Sigmoid colon (tissue), 7 donors: Measurements from ENCODE around the gene ARRDC2. TPM values are rescaled to one million over a fixed set of nuclear protein-coding genes. Genes with fewer than 3 reads are reported as not detected.
"Not testable (repeated sequence)": the region's sequence is repeated elsewhere in the genome, so short reads cannot be mapped to it uniquely, and the experiment has no call there.

ENCODE experiments used
- DNase-seq: peaks from one replicate; pipeline ENCODE4 v3.0.0-alpha.2; 2019
- H3K27ac ChIP-seq, 4 donors: fragments of 200-600 bp; sonication (generic); one replicate each; pipeline ENCODE4 v1.5.1; 2016 to 2019; ENCODE audit warnings: mild to moderate bottlenecking in 1 of 4
- H3K27me3 ChIP-seq, 3 donors: fragments of 200-600 bp; sonication (generic); one replicate each; pipeline ENCODE4 v1.5.1; 2019; ENCODE audit warnings: mild to moderate bottlenecking in 1 of 3
- H3K36me3 ChIP-seq, 4 donors: fragments of 200-600 bp; sonication (generic); one replicate each; pipeline ENCODE4 v1.5.1; 2016 to 2019
- H3K4me1 ChIP-seq, 4 donors: fragments of 200-600 bp; sonication (generic); one replicate each; pipeline ENCODE4 v1.5.1; 2017 to 2019
- H3K4me3 ChIP-seq, 4 donors: fragments of 200-600 bp; sonication (generic); one replicate each; pipeline ENCODE4 v1.5.1; 2017 to 2019; ENCODE audit warnings: mild to moderate bottlenecking in 2 of 4, moderate library complexity in 1 of 4
- H3K9me3 ChIP-seq, 4 donors: fragments of 200-600 bp in 3 of 4; sonication (generic) in 3 of 4; one replicate each; pipeline versions ENCODE4 v1.5.1 to v1.6.1; 2013 to 2019
- CTCF ChIP-seq, 4 experiments: fragments of 450-650 bp in 3 of 4; fragments of 200-600 bp in 1 of 4; IDR thresholded peaks; one replicate each; pipeline ENCODE4 v1.5.1; 2016 to 2019; ENCODE audit warnings: antibody characterized with exemption in 4 of 4, mild to moderate bottlenecking in 3 of 4, moderate library complexity in 2 of 4
- EP300 ChIP-seq, 4 donors: sonication (generic); formaldehyde crosslinking; IDR thresholded peaks; one replicate each; pipeline ENCODE4 v1.6.1; 2017; ENCODE audit warnings: antibody characterized with exemption in 4 of 4
- POLR2A ChIP-seq, 2 donors: fragments of 450-650 bp; IDR thresholded peaks; one replicate each; pipeline ENCODE4 v1.6.1; 2016; ENCODE audit warnings: antibody characterized with exemption in 2 of 2, mild to moderate bottlenecking in 2 of 2, moderate library complexity in 2 of 2
- POLR2AphosphoS5 ChIP-seq, 4 donors: sonication (generic); formaldehyde crosslinking; IDR thresholded peaks; one replicate each; pipeline ENCODE4 v1.6.1; 2017; ENCODE audit warnings: antibody characterized with exemption in 4 of 4
- WGBS, 2 donors: extraction: QIAGEN DNeasy Blood & Tissue Kit; methylation state at CpG; one replicate each; pipeline ENCODE4 v1.1.7; 2013; 5-methylcytosine and 5-hydroxymethylcytosine counted together
- intact Hi-C: fragments of 100-400 bp; cut with DNase I; formaldehyde crosslinking; loops from one replicate; pipeline ENCODE4 v1.15.1; 2023
- polyA plus RNA-seq, 3 donors: library from polyadenylated mRNA; stranded (reverse); fragments of 200-250 nt; gene quantifications; one replicate each; pipeline ENCODE4 v1.2.3, GENCODE V29; 2013
- total RNA-seq, 4 donors: library from RNA; depleted of rRNA; stranded (reverse); fragments of >200 nt; gene quantifications; one replicate each; pipeline ENCODE4 v1.1.0, GENCODE V29; 2016
- donor health status: healthy with polysubstance abuse.
- donor health status: Bipolar disorder and iron deficiency.
- donor health status: healthy.

Gene ARRDC2
- total and polyA plus RNA-seq, 7 donors, result 22.2 to 54.2 (median 36.6) TPM

- Histone ChIP-seq H3K4me1 (peaks cover 0 to 21% (median 19%) of the 10 kb centered on the region in 4 donors), H3K4me3 (peak overlapping the region; percentile 57 to 87 (median 72)), H3K27ac (peak overlapping the region; percentile 86 to 92 (median 89)), H3K36me3 (no peaks in the 10 kb centered on the region), H3K9me3 (no peaks in the 10 kb centered on the region), H3K27me3 (no peaks in the 10 kb centered on the region)
- WGBS, 2 donors, result 0 to 1% methylated on average over 104 to 105 of the region's 105 CpGs
- DNase-seq, result peak; percentile 96
- TF ChIP-seq POLR2A (IDR thresholded peaks at IDR 0.05), result peak; percentile 41 to 42
- TF ChIP-seq POLR2AphosphoS5 (IDR thresholded peaks at IDR 0.05), result peak; percentile 57 to 89 (median 82)
- no peak for TF ChIP-seq CTCF (IDR thresholded peaks at IDR 0.05)
- TF ChIP-seq EP300 (IDR thresholded peaks at IDR 0.05), result peak in 1 of 4 donors; percentile 51
- intact Hi-C loops, result no loop called here
Observed at GRCh38 chr19:18000915-18001776, 6.8 kb upstream of the ARRDC2 start.

GRCh38 chr19:18001777-18002345 lies 6.1 kb upstream of the ARRDC2 start:
- intact Hi-C loops, result no loop called here
- peaks cover 0 to 22% (median 19%) of the 10 kb centered on the region in 4 donors for H3K4me1 ChIP-seq
- TF ChIP-seq POLR2AphosphoS5 (IDR thresholded peaks at IDR 0.05), result no peak
- TF ChIP-seq CTCF (IDR thresholded peaks at IDR 0.05), result no peak
- no peak for TF ChIP-seq POLR2A (IDR thresholded peaks at IDR 0.05)
- no peak for TF ChIP-seq EP300 (IDR thresholded peaks at IDR 0.05)
- no peak for DNase-seq
- no peaks in the 10 kb centered on the region for H3K27me3 ChIP-seq
- WGBS, 2 donors, result 29% methylated on average over 15 of the region's 15 CpGs
- no peaks in the 10 kb centered on the region for H3K9me3 ChIP-seq
- H3K27ac ChIP-seq, result peak overlapping the region; percentile 86 to 92 (median 89)
- H3K36me3 ChIP-seq, result no peaks in the 10 kb centered on the region
- H3K4me3 ChIP-seq, result peak overlapping the region; percentile 57 to 87 (median 72)

GRCh38 chr19:18002347-18002850 lies 5.6 kb upstream of the ARRDC2 start:
- Histone ChIP-seq H3K36me3 (no peaks in the 10 kb centered on the region), H3K27ac (peak overlapping the region; percentile 86 to 92 (median 89)), H3K27me3 (no peaks in the 10 kb centered on the region), H3K4me1 (peaks cover 0 to 25% (median 20%) of the 10 kb centered on the region in 4 donors), H3K9me3 (no peaks in the 10 kb centered on the region), H3K4me3 (peak overlapping the region in 3 of 4 donors; percentile 71 to 87 (median 72))
- WGBS, 2 donors, result 58 to 83% methylated on average over 27 of the region's 27 CpGs
- TF ChIP-seq CTCF (IDR thresholded peaks at IDR 0.05) (no peak), POLR2A (IDR thresholded peaks at IDR 0.05) (no peak), EP300 (IDR thresholded peaks at IDR 0.05) (no peak)
- no peak for DNase-seq
- intact Hi-C loops, result no loop called here

- not testable (repeated sequence) for DNase-seq, H3K4me3 ChIP-seq, H3K27me3 ChIP-seq, H3K27ac ChIP-seq, H3K9me3 ChIP-seq
- 94 to 97% methylated on average over 35 of the region's 35 CpGs for WGBS, 2 donors
- intact Hi-C loops, result loop anchor here (5.0 kb wide), 1 partner anchor 157 kb away; no protein-coding TSS in a partner anchor
- H3K36me3 ChIP-seq, result peaks cover 13 to 19% (median 17%) of the 10 kb centered on the region in 4 donors
- peaks cover 0 to 41% (median 26%) of the 10 kb centered on the region in 4 donors for H3K4me1 ChIP-seq
Observed at GRCh38 chr19:18005750-18006149, 2.2 kb upstream of the ARRDC2 start.
